ENCODE measurements around the gene RAD51D.

DNA sequence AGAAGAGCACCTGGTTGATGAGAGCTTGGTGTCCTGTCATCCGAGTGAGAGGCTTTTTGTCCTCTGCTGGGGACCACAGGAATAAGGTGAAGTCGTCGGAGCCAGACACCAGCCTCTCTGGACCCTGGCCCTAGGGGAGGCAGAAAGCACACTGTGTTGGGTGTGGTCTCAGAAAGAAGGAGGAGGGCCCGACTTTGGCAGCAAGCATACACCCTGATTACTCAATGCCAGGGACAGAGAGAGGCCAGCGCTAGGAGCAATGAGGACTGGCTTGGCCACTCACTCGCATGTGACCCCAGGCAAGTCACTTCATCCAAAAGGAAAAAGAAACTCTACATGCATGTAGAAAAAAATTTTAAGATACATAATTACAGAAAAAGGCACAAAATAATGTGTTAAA, 15.7 kb upstream of the RAD51D start:
- TF ChIP-seq ZNF274 (IDR thresholded peaks at IDR 0.05; ENCODE audit: low read depth, low read length) (no peak), SUZ12 (IDR thresholded peaks at IDR 0.05; ENCODE audit: extremely low read depth, insufficient read depth, insufficient read length) (no peak)
